Activated CD4-positive, alpha-beta T cell treated with anti-CD3 and anti-CD28 coated beads, Interleukin-2, amount 10 ng/mL, durations not matched to agents 24 days and 14 days (primary cell): ENCODE measurements around the gene ACKR2. TPM values are rescaled to one million over a fixed set of nuclear protein-coding genes. Genes with fewer than 3 reads are reported as not detected.

Experiments used
- DNase-seq: peaks from one replicate; pipeline ENCODE4 v3.0.0; 2022
- H3K27ac Mint-ChIP-seq: one replicate; pipeline ENCODE4 v1.8.0; 2022; ENCODE audit warnings: mild to moderate bottlenecking, mixed read lengths
- H3K27me3 Mint-ChIP-seq: one replicate; pipeline ENCODE4 v1.8.0; 2022; ENCODE audit warnings: mixed read lengths
- H3K36me3 Mint-ChIP-seq: one replicate; pipeline ENCODE4 v1.8.0; 2022; ENCODE audit warnings: low read depth, mild to moderate bottlenecking, mixed read lengths
- H3K4me1 Mint-ChIP-seq: one replicate; pipeline ENCODE4 v1.8.0; 2021; ENCODE audit warnings: mixed read lengths
- H3K4me3 Mint-ChIP-seq: one replicate; pipeline ENCODE4 v1.8.0; 2022; ENCODE audit warnings: mild to moderate bottlenecking, moderate library complexity, mixed read lengths
- H3K9me3 Mint-ChIP-seq: one replicate; pipeline ENCODE4 v1.8.0; 2021; ENCODE audit warnings: mixed read lengths
- intact Hi-C: fragments of 100-400 bp; cut with micrococcal nuclease; formaldehyde crosslinking; loops from one replicate; pipeline ENCODE4 v1.15.1; 2023
- total RNA-seq: library from RNA; stranded (reverse); gene quantifications from 2 replicates; pipeline ENCODE4 v1.2.3, GENCODE V29; 2022

Gene ACKR2
- total RNA-seq, 1 donor from 2014 or later, result 0.42 TPM

GRCh38 chr3:42886294-42886822 lies 77.1 kb downstream of the ACKR2 start:
- DNase-seq, result no peak
- Mint-ChIP-seq H3K4me1 (peaks cover 4% of the 10 kb centered on the region), H3K9me3 (no peaks in the 10 kb centered on the region), H3K27me3 (peaks cover 12% of the 10 kb centered on the region), H3K27ac (no peak overlapping the region), H3K36me3 (no peaks in the 10 kb centered on the region), H3K4me3 (no peak overlapping the region)
- intact Hi-C loops, result no loop called here

GRCh38 chr3:42887084-42887483 lies 77.8 kb downstream of the ACKR2 start:
- no peak overlapping the region for H3K4me3 Mint-ChIP-seq
- no peaks in the 10 kb centered on the region for H3K9me3 Mint-ChIP-seq
- H3K4me1 Mint-ChIP-seq, result peaks cover 2% of the 10 kb centered on the region
- no peak overlapping the region for H3K27ac Mint-ChIP-seq
- H3K27me3 Mint-ChIP-seq, result peaks cover 16% of the 10 kb centered on the region
- H3K36me3 Mint-ChIP-seq, result no peaks in the 10 kb centered on the region
- DNase-seq, result no peak
- intact Hi-C loops, result no loop called here

- Mint-ChIP-seq H3K4me1 (peaks cover 4% of the 10 kb centered on the region), H3K27ac (no peak overlapping the region), H3K27me3 (peaks cover 17% of the 10 kb centered on the region), H3K9me3 (no peaks in the 10 kb centered on the region), H3K36me3 (no peaks in the 10 kb centered on the region), H3K4me3 (no peak overlapping the region)
- no peak for DNase-seq
- intact Hi-C loops, result no loop called here
Measured at GRCh38 chr3:42891042-42891441, 81.8 kb downstream of the ACKR2 start.

- no peaks in the 10 kb centered on the region for H3K9me3 Mint-ChIP-seq
- peaks cover 15% of the 10 kb centered on the region for H3K27me3 Mint-ChIP-seq
- DNase-seq, result no peak
- H3K4me1 Mint-ChIP-seq, result peaks cover 4% of the 10 kb centered on the region
- intact Hi-C loops, result no loop called here
- H3K4me3 Mint-ChIP-seq, result no peak overlapping the region
- H3K36me3 Mint-ChIP-seq, result no peaks in the 10 kb centered on the region
- no peak overlapping the region for H3K27ac Mint-ChIP-seq
Measured at GRCh38 chr3:42892169-42892568, 82.9 kb downstream of the ACKR2 start.

GRCh38 chr3:42892807-42893206 lies 83.6 kb downstream of the ACKR2 start:
- Mint-ChIP-seq H3K36me3 (no peaks in the 10 kb centered on the region), H3K27ac (no peak overlapping the region), H3K27me3 (peaks cover 13% of the 10 kb centered on the region), H3K9me3 (peaks cover 4% of the 10 kb centered on the region), H3K4me1 (peaks cover 4% of the 10 kb centered on the region), H3K4me3 (no peak overlapping the region)
- no peak for DNase-seq
- intact Hi-C loops, result no loop called here

GRCh38 chr3:42894698-42895579 lies 85.7 kb downstream of the ACKR2 start:
- Mint-ChIP-seq H3K4me1 (peaks cover 4% of the 10 kb centered on the region), H3K27ac (no peak overlapping the region), H3K9me3 (peaks cover 4% of the 10 kb centered on the region), H3K27me3 (peaks cover 8% of the 10 kb centered on the region), H3K4me3 (no peak overlapping the region), H3K36me3 (no peaks in the 10 kb centered on the region)
- DNase-seq, result no peak
- intact Hi-C loops, result no loop called here

- peaks cover 4% of the 10 kb centered on the region for H3K9me3 Mint-ChIP-seq
- H3K4me1 Mint-ChIP-seq, result peaks cover 4% of the 10 kb centered on the region
- intact Hi-C loops, result no loop called here
- no peak for DNase-seq
- no peak overlapping the region for H3K27ac Mint-ChIP-seq
- no peaks in the 10 kb centered on the region for H3K36me3 Mint-ChIP-seq
- H3K27me3 Mint-ChIP-seq, result peaks cover 6% of the 10 kb centered on the region
- H3K4me3 Mint-ChIP-seq, result no peak overlapping the region
Measured at GRCh38 chr3:42895580-42895868, 86.3 kb downstream of the ACKR2 start.

- intact Hi-C loops, result no loop called here
- no peaks in the 10 kb centered on the region for H3K36me3 Mint-ChIP-seq
- H3K4me1 Mint-ChIP-seq, result peaks cover 2% of the 10 kb centered on the region
- peaks cover 5% of the 10 kb centered on the region for H3K9me3 Mint-ChIP-seq
- no peak for DNase-seq
- H3K4me3 Mint-ChIP-seq, result no peak overlapping the region
- no peak overlapping the region for H3K27ac Mint-ChIP-seq
- H3K27me3 Mint-ChIP-seq, result peaks cover 4% of the 10 kb centered on the region
Measured at GRCh38 chr3:42898896-42899675, 89.8 kb downstream of the ACKR2 start.

GRCh38 chr3:42900226-42901072 lies 91.2 kb downstream of the ACKR2 start:
- peaks cover 15% of the 10 kb centered on the region for H3K9me3 Mint-ChIP-seq
- H3K36me3 Mint-ChIP-seq, result peaks cover 1% of the 10 kb centered on the region
- no peak for DNase-seq
- H3K4me3 Mint-ChIP-seq, result no peak overlapping the region
- H3K4me1 Mint-ChIP-seq, result no peaks in the 10 kb centered on the region
- H3K27ac Mint-ChIP-seq, result no peak overlapping the region
- H3K27me3 Mint-ChIP-seq, result peaks cover 17% of the 10 kb centered on the region
- intact Hi-C loops, result no loop called here

GRCh38 chr3:42901073-42901415 lies 91.8 kb downstream of the ACKR2 start:
- peaks cover 5% of the 10 kb centered on the region for H3K36me3 Mint-ChIP-seq
- peaks cover 19% of the 10 kb centered on the region for H3K9me3 Mint-ChIP-seq
- H3K27me3 Mint-ChIP-seq, result peaks cover 21% of the 10 kb centered on the region
- intact Hi-C loops, result no loop called here
- DNase-seq, result no peak
- no peak overlapping the region for H3K27ac Mint-ChIP-seq
- H3K4me1 Mint-ChIP-seq, result no peaks in the 10 kb centered on the region
- H3K4me3 Mint-ChIP-seq, result no peak overlapping the region

GRCh38 chr3:42902257-42902656 lies 93.0 kb downstream of the ACKR2 start:
- Mint-ChIP-seq H3K36me3 (peaks cover 12% of the 10 kb centered on the region), H3K4me3 (no peak overlapping the region), H3K27ac (no peak overlapping the region), H3K27me3 (peaks cover 31% of the 10 kb centered on the region), H3K4me1 (no peaks in the 10 kb centered on the region), H3K9me3 (peaks cover 27% of the 10 kb centered on the region)
- intact Hi-C loops, result no loop called here
- no peak for DNase-seq

- Mint-ChIP-seq H3K9me3 (peaks cover 27% of the 10 kb centered on the region), H3K4me3 (no peak overlapping the region), H3K36me3 (peaks cover 12% of the 10 kb centered on the region), H3K4me1 (no peaks in the 10 kb centered on the region), H3K27me3 (peaks cover 41% of the 10 kb centered on the region), H3K27ac (no peak overlapping the region)
- intact Hi-C loops, result no loop called here
- DNase-seq, result no peak
Measured at GRCh38 chr3:42904076-42904475, 94.8 kb downstream of the ACKR2 start.

GRCh38 chr3:42905740-42906069 lies 96.5 kb downstream of the ACKR2 start:
- intact Hi-C loops, result no loop called here
- H3K4me3 Mint-ChIP-seq, result peak overlapping the region; percentile 67
- H3K4me1 Mint-ChIP-seq, result no peaks in the 10 kb centered on the region
- peaks cover 41% of the 10 kb centered on the region for H3K27me3 Mint-ChIP-seq
- peaks cover 12% of the 10 kb centered on the region for H3K36me3 Mint-ChIP-seq
- H3K27ac Mint-ChIP-seq, result no peak overlapping the region
- H3K9me3 Mint-ChIP-seq, result peaks cover 27% of the 10 kb centered on the region
- DNase-seq, result no peak
